Esophagus muscularis mucosa (tissue), 3 donors: Measurements from ENCODE around the gene MRPS15.

Experiments used
- POLR2A ChIP-seq: fragments of 450-650 bp; IDR thresholded peaks from one replicate; pipeline ENCODE4 v1.6.1; 2017; ENCODE audit warnings: antibody characterized with exemption, moderate library complexity, mild to moderate bottlenecking, low read depth
- TF ChIP-seq, protein P1 (sequence below), 3 experiments: fragments of 200-600 bp in 2 of 3; fragments of 450-650 bp in 1 of 3; sonication (generic) in 2 of 3; IDR thresholded peaks; one replicate each; pipeline ENCODE4 v1.5.1; 2017 to 2019; ENCODE audit warnings: antibody characterized with exemption in 3 of 3, mild to moderate bottlenecking in 2 of 3, moderate library complexity in 1 of 3

DNA sequence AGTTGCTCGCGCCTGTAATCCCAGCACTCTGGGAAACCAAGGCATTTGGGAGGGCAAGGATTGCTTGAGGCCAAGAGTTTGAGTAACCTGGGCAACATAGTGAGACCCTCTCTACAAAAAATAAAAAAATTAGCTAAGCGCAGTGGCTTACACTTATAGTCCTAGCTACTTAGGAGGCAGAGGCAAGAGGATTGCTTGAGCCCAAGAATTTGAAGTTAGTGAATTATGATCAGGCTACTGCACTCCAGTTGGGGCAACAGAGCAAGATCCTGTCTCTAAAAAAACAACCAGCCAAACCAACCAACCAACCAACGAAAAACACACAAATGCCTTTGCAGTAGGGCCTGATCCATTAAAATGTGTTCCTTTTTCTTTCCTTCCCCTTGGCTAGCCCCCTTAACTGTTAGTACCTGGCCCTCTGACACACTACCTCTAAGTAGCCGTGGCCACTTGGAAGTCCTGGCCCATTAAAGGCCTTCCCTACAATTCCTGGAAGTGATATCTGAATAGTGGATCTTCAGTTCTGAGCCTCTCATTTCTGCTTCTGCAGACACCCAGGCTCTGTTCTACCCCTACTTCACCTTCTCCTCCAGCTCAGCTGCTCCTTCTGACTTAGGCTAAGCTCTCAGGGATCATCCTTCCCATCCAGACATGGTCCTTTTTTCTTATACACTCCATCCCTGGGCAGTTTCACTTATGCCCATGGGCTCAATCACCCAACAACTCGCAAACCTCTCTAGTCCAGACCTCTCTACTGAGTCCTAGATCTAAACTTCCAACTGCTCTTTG lies 10.4 kb downstream of the MRPS15 start:
- TF ChIP-seq, protein P1, sequence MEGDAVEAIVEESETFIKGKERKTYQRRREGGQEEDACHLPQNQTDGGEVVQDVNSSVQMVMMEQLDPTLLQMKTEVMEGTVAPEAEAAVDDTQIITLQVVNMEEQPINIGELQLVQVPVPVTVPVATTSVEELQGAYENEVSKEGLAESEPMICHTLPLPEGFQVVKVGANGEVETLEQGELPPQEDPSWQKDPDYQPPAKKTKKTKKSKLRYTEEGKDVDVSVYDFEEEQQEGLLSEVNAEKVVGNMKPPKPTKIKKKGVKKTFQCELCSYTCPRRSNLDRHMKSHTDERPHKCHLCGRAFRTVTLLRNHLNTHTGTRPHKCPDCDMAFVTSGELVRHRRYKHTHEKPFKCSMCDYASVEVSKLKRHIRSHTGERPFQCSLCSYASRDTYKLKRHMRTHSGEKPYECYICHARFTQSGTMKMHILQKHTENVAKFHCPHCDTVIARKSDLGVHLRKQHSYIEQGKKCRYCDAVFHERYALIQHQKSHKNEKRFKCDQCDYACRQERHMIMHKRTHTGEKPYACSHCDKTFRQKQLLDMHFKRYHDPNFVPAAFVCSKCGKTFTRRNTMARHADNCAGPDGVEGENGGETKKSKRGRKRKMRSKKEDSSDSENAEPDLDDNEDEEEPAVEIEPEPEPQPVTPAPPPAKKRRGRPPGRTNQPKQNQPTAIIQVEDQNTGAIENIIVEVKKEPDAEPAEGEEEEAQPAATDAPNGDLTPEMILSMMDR (IDR thresholded peaks at IDR 0.05) = no peak
- TF ChIP-seq POLR2A = no peak
